ENCODE data around the gene OR8B3.

The OR8B3 gene

GRCh38 chr11:124441081-124441480, 42.3 kb upstream of the OR8B3 start:
- ChIA-PET CTCF (interaction anchor here (1.3 kb wide), 1 partner anchor 39 kb away, joined by 4 read pairs; no protein-coding TSS in a partner anchor), POLR2A (no interaction called here)
- TF ChIP-seq, protein P1, sequence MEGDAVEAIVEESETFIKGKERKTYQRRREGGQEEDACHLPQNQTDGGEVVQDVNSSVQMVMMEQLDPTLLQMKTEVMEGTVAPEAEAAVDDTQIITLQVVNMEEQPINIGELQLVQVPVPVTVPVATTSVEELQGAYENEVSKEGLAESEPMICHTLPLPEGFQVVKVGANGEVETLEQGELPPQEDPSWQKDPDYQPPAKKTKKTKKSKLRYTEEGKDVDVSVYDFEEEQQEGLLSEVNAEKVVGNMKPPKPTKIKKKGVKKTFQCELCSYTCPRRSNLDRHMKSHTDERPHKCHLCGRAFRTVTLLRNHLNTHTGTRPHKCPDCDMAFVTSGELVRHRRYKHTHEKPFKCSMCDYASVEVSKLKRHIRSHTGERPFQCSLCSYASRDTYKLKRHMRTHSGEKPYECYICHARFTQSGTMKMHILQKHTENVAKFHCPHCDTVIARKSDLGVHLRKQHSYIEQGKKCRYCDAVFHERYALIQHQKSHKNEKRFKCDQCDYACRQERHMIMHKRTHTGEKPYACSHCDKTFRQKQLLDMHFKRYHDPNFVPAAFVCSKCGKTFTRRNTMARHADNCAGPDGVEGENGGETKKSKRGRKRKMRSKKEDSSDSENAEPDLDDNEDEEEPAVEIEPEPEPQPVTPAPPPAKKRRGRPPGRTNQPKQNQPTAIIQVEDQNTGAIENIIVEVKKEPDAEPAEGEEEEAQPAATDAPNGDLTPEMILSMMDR (IDR thresholded peaks at IDR 0.05; ENCODE audit: insufficient read depth, low read length, missing control alignments) = no peak
- DNase-seq (ENCODE audit: low read depth, low spot score) = no peak
- H3K4me3 ChIP-seq (ENCODE audit: low read depth, low read length) = no peak overlapping the region

- ChIA-PET POLR2A (no interaction called here), CTCF (interaction anchor here (1.3 to 2.0 kb wide), 3 partner anchors 19 to 145 kb away, joined by 3 to 5 read pairs (median 4); no protein-coding TSS in a partner anchor)
- TF ChIP-seq, protein P1 (IDR thresholded peaks at IDR 0.05; ENCODE audit: insufficient read depth, low read length, missing control alignments) = no peak
- no peak for DNase-seq (ENCODE audit: low read depth, low spot score)
- H3K4me3 ChIP-seq (ENCODE audit: low read depth, low read length) = no peak overlapping the region
Observed at GRCh38 chr11:124440608-124441007, 41.8 kb upstream of the OR8B3 start.

DNA sequence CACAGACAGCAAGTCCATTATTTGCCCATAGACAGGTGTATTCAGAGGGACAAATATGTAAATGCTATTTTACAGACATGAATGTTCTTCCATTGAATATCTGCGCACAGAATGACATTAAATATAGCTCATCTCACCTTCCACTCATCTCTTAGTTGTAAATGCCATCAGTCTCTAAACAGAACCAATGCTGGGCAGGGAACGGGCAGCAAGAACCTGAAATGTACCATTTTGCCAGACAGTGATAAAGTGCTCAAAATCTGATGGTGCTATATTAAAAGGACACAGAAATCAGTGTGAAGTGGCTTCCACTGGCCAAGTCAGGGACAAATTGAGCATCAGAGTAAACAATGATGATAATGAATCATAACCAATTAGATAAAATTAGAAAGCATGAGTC, 35.9 kb upstream of the OR8B3 start:
- CTCF ChIA-PET = interaction anchor here (1.4 kb wide), 1 partner anchor 19 kb away, joined by 4 read pairs; no protein-coding TSS in a partner anchor
- POLR2A ChIA-PET = no interaction called here
- H3K4me3 ChIP-seq (ENCODE audit: low read depth, low read length) = no peak overlapping the region
- DNase-seq (ENCODE audit: low read depth, low spot score) = no peak
- TF ChIP-seq, protein P1 (IDR thresholded peaks at IDR 0.05; ENCODE audit: insufficient read depth, low read length, missing control alignments) = no peak

GRCh38 chr11:124429599-124429998, 30.8 kb upstream of the OR8B3 start:
- ChIA-PET POLR2A (no interaction called here), CTCF (interaction anchor here (1.5 to 1.7 kb wide), 3 partner anchors 14 to 361 kb away, joined by 3 to 8 read pairs (median 6); no protein-coding TSS in a partner anchor)
- TF ChIP-seq, protein P1 (IDR thresholded peaks at IDR 0.05; ENCODE audit: insufficient read depth, low read length, missing control alignments) = no peak
- no peak overlapping the region for H3K4me3 ChIP-seq (ENCODE audit: low read depth, low read length)
- DNase-seq (ENCODE audit: low read depth, low spot score) = no peak

DNA sequence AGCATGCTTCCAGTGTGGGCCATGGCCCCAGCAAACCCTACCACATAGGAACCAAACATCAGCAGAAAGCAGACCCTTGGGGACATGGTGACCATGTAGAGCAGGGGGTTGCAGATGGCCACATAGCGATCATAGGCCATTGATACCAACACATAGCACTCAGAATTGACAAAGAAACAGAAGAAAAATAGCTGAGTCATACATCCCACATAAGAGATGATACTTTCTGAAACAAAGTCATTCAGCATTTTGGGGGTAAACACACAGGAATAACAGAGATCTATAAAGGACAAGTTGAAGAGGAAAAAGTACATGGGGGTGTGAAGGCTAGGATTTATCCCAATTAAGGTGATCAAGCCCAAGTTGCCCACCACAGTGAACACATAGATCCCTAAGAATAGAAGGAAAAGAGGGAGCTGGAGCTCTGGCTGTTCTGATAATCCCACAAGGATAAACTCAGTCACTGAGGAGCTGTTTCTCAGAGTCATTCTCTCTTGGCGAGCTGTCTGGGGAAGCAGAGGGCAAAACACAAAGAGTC, 25.6 kb upstream of the OR8B3 start, which contains the start of gene OR8B4:
OR8B4 (minus strand) TSS at position 488 of the 538 bp plus-strand sequence; CDS start at position 488, 0 bp downstream.
- CTCF ChIA-PET = no interaction called here
- DNase-seq (ENCODE audit: low read depth, low spot score) = no peak
- TF ChIP-seq, protein P1 (IDR thresholded peaks at IDR 0.05; ENCODE audit: insufficient read depth, low read length, missing control alignments) = no peak
- POLR2A ChIA-PET = no interaction called here
- no peak within 1 kb of the TSS for H3K4me3 ChIP-seq (ENCODE audit: low read depth, low read length)

- POLR2A ChIA-PET = no interaction called here
- TF ChIP-seq, protein P1 (IDR thresholded peaks at IDR 0.05; ENCODE audit: insufficient read depth, low read length, missing control alignments) = no peak
- no peak for DNase-seq (ENCODE audit: low read depth, low spot score)
- CTCF ChIA-PET = interaction anchor here (1.0 to 7.3 kb wide), 4 partner anchors 12 to 163 kb away, joined by 3 to 142 read pairs (median 6); no protein-coding TSS in a partner anchor
- H3K4me3 ChIP-seq (ENCODE audit: low read depth, low read length) = no peak overlapping the region
Observed at GRCh38 chr11:124421043-124421442, 22.2 kb upstream of the OR8B3 start.
